Ishikawa (cell line): Measurements from ENCODE around the gene JPH3.

Experiments used
- CEBPB ChIP-seq: IDR thresholded peaks from 2 replicates; pipeline ENCODE4 v1.6.1; 2012
- CREB1 ChIP-seq: IDR thresholded peaks from 2 replicates; pipeline ENCODE4 v1.6.1; 2012; ENCODE audit warnings: low read depth
- EGR1 ChIP-seq: IDR thresholded peaks from 2 replicates; pipeline ENCODE4 v1.6.1; 2012
- EP300 ChIP-seq: IDR thresholded peaks from 2 replicates; pipeline ENCODE4 v1.6.1; 2012; ENCODE audit warnings: borderline replicate concordance
- FOXM1 ChIP-seq: IDR thresholded peaks from 2 replicates; pipeline ENCODE4 v1.6.1; 2012; ENCODE audit warnings: low read depth, borderline replicate concordance
- MAX ChIP-seq: IDR thresholded peaks from 2 replicates; pipeline ENCODE4 v1.6.1; 2012
- NFIC ChIP-seq: IDR thresholded peaks from 2 replicates; pipeline ENCODE4 v1.6.1; 2012
- RAD21 ChIP-seq: IDR thresholded peaks from 2 replicates; pipeline ENCODE4 v1.6.1; 2012; ENCODE audit warnings: low read depth
- TAF1 ChIP-seq: IDR thresholded peaks from 2 replicates; pipeline ENCODE4 v1.6.1; 2012; ENCODE audit warnings: low read depth, mild to moderate bottlenecking
- TCF12 ChIP-seq: IDR thresholded peaks from 2 replicates; pipeline ENCODE4 v1.6.1; 2012; ENCODE audit warnings: low read depth
- TEAD4 ChIP-seq: IDR thresholded peaks from 2 replicates; pipeline ENCODE4 v1.6.1; 2012
- USF1 ChIP-seq: IDR thresholded peaks from 2 replicates; pipeline ENCODE4 v1.6.1; 2012
- YY1 ChIP-seq: IDR thresholded peaks from 2 replicates; pipeline ENCODE4 v1.6.1; 2012; ENCODE audit warnings: low read depth
- ZBTB7A ChIP-seq: IDR thresholded peaks from 2 replicates; pipeline ENCODE4 v1.6.1; 2012; ENCODE audit warnings: low read depth
- TF ChIP-seq, protein P1 (sequence below): IDR thresholded peaks from 2 replicates; pipeline ENCODE4 v1.6.1; 2012; ENCODE audit warnings: low read depth, mild to moderate bottlenecking

The JPH3 gene

DNA sequence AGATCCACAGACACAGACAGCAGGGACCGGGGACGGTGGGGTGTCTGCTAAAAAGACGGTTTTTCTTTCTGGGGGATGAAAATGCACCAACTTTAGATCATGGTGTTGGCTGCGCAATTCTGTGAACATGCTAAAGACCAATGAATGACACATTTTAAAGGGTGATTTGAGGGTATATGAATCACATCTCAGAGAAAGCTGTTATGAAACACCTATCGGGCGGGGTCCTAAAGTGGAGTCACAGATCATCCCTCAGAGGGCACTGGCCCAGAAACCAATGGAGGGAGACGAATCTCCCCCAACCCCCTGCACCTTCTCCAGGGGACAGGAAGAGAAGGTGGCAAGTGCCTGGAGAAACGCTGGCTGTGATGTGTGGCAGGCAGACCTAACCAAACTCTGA lies 137.5 kb downstream of the JPH3 start:
- TF ChIP-seq TAF1 (no peak), RAD21 (no peak), ZBTB7A (no peak), USF1 (no peak), TEAD4 (no peak), MAX (no peak), EGR1 (no peak)

DNA sequence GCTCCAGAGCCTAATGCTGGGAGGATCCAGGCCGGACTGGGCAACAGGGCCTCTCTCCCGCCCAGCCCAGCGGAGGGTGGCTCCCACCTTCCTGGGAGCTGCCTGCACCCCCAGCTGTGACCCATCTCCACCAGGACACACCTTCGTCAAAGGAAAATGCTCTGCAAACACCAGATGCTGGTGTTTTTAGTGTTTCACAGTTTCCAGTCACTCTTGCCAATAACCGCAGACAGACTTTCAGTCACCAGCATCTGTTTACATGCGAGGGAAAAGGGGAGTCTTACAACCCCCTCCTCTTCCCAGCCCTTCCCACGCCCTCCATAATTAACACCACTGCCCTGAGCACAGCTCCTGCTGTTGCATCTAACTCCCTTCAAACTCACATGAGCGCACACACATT lies 138.1 kb downstream of the JPH3 start:
- TF ChIP-seq, protein P1, sequence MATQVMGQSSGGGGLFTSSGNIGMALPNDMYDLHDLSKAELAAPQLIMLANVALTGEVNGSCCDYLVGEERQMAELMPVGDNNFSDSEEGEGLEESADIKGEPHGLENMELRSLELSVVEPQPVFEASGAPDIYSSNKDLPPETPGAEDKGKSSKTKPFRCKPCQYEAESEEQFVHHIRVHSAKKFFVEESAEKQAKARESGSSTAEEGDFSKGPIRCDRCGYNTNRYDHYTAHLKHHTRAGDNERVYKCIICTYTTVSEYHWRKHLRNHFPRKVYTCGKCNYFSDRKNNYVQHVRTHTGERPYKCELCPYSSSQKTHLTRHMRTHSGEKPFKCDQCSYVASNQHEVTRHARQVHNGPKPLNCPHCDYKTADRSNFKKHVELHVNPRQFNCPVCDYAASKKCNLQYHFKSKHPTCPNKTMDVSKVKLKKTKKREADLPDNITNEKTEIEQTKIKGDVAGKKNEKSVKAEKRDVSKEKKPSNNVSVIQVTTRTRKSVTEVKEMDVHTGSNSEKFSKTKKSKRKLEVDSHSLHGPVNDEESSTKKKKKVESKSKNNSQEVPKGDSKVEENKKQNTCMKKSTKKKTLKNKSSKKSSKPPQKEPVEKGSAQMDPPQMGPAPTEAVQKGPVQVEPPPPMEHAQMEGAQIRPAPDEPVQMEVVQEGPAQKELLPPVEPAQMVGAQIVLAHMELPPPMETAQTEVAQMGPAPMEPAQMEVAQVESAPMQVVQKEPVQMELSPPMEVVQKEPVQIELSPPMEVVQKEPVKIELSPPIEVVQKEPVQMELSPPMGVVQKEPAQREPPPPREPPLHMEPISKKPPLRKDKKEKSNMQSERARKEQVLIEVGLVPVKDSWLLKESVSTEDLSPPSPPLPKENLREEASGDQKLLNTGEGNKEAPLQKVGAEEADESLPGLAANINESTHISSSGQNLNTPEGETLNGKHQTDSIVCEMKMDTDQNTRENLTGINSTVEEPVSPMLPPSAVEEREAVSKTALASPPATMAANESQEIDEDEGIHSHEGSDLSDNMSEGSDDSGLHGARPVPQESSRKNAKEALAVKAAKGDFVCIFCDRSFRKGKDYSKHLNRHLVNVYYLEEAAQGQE = no peak
- TF ChIP-seq NFIC (no peak), YY1 (no peak)

DNA sequence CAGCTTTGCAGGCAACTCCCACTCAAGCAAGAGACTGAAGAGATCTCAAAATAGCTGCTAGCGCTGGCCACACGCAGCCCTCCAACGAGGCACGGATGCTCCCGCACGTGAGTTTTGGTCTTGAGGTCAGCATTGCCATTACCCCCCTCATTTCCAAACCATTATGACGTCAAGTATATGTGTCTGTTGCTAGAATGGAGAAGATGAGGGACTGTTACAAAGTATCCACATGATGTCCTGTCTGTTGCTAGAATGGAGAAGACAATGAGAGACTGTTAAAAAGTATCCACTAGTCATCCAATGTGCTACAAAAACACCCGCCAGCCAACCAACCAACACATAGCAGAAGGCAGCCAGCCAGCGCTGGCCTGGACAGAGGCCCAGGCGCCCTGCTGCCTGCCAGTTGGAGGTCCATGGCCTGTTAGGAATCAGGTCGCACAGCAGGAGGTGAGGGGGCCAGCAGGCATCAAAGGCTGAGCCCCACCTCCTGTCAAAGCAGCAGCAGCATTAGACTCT lies 138.7 kb downstream of the JPH3 start:
- TF ChIP-seq MAX = no peak
- no peak for TF ChIP-seq TAF1
- no peak for TF ChIP-seq FOXM1
- TF ChIP-seq TCF12 = 0 out of 2 replicates have a peak, but pooled peaks have one; percentile 52
- peak; percentile 31; the same call in 1 of the 2 replicates for TF ChIP-seq TEAD4
- TF ChIP-seq NFIC = peak; percentile 89

- TF ChIP-seq RAD21 (no peak), EP300 (no peak), USF1 (no peak)
- TF ChIP-seq, protein P1 = no peak
Observed at GRCh38 chr16:87741700-87742415, 139.6 kb downstream of the JPH3 start.

GRCh38 chr16:87742781-87743490 lies 140.6 kb downstream of the JPH3 start:
- no peak for TF ChIP-seq TAF1
- TF ChIP-seq USF1 = no peak
- TF ChIP-seq ZBTB7A = no peak
- TF ChIP-seq YY1 = no peak
- TF ChIP-seq EGR1 = no peak
- no peak for TF ChIP-seq CEBPB
- no peak for TF ChIP-seq RAD21
- no peak for TF ChIP-seq CREB1
- no peak for TF ChIP-seq TCF12
- no peak for TF ChIP-seq EP300
- TF ChIP-seq, protein P1 = no peak
- no peak for TF ChIP-seq FOXM1
- no peak for TF ChIP-seq TEAD4
- no peak for TF ChIP-seq NFIC
- TF ChIP-seq MAX = no peak
